Loucy (cell line): Measurements from ENCODE around the gene SCARF2.

Experiments
- H2AFZ ChIP-seq: fragments of 200-600 bp; sonication (generic); 2 replicates; pipeline ENCODE4 v1.6.0; 2016; ENCODE audit warnings: antibody characterized with exemption, mild to moderate bottlenecking, low read length, moderate library complexity
- H3F3A ChIP-seq: fragments of 200-600 bp; 2 replicates; pipeline ENCODE4 v1.6.0; 2016; ENCODE audit warnings: antibody characterized with exemption, low read depth, mild to moderate bottlenecking
- H3K27me3 ChIP-seq: fragments of 200-600 bp; sonication (generic); 2 replicates; pipeline ENCODE4 v1.6.1; 2014; ENCODE audit warnings: low read length, mild to moderate bottlenecking; ENCODE audit not compliant: insufficient read depth, poor library complexity, severe bottlenecking
- H3K36me3 ChIP-seq: fragments of 200-600 bp; sonication (generic); 2 replicates; pipeline ENCODE4 v1.6.1; 2016; ENCODE audit warnings: low read length; ENCODE audit not compliant: insufficient read depth
- H3K4me1 ChIP-seq: fragments of 200-600 bp; sonication (generic); 2 replicates; pipeline ENCODE4 v1.5.1; 2014; ENCODE audit warnings: low read length, mild to moderate bottlenecking; ENCODE audit not compliant: insufficient read depth, poor library complexity, severe bottlenecking
- H3K4me2 ChIP-seq: fragments of 200-600 bp; sonication (generic); 2 replicates; pipeline ENCODE4 v1.6.0; 2014; ENCODE audit warnings: antibody characterized with exemption, low read length, low read depth, mild to moderate bottlenecking; ENCODE audit not compliant: poor library complexity, severe bottlenecking
- H3K4me3 ChIP-seq: fragments of 200-600 bp; sonication (generic); 2 replicates; pipeline ENCODE4 v1.5.1; 2014; ENCODE audit warnings: low read length, mild to moderate bottlenecking, mixed read lengths; ENCODE audit not compliant: poor library complexity, severe bottlenecking
- H3K79me2 ChIP-seq: fragments of 200-600 bp; sonication (generic); 2 replicates; pipeline ENCODE4 v1.6.1; 2014; ENCODE audit warnings: low read length; ENCODE audit not compliant: insufficient read depth
- H3K9ac ChIP-seq: fragments of 200-600 bp; sonication (generic); 2 replicates; pipeline ENCODE4 v1.6.0; 2014; ENCODE audit warnings: mild to moderate bottlenecking, low read depth, low read length, moderate library complexity; ENCODE audit not compliant: poor library complexity, severe bottlenecking
- H3K9me2 ChIP-seq: fragments of 200-600 bp; sonication (generic); replicated peaks from 2 replicates; pipeline ENCODE4 v1.6.1; 2016; ENCODE audit warnings: low read depth, low read length, mixed read lengths
- H3K9me3 ChIP-seq: fragments of 200-600 bp; sonication (generic); 2 replicates; pipeline ENCODE4 v1.6.1; 2014; ENCODE audit warnings: mild to moderate bottlenecking, antibody characterized with exemption, low read length, low read depth; ENCODE audit not compliant: insufficient read depth
- H4K20me1 ChIP-seq: fragments of 200-600 bp; sonication (generic); 2 replicates; pipeline ENCODE4 v1.6.0; 2014; ENCODE audit warnings: antibody characterized with exemption, low read length, mild to moderate bottlenecking; ENCODE audit not compliant: insufficient read depth, poor library complexity, severe bottlenecking
- CTCF ChIP-seq: fragments of 200-600 bp; sonication (generic); conservative IDR thresholded peaks from 2 replicates; pipeline ENCODE4 v1.5.1; 2014; ENCODE audit warnings: mild to moderate bottlenecking, antibody characterized with exemption, low read length
- EZH2phosphoT487 ChIP-seq: fragments of 200-600 bp; IDR thresholded peaks from 2 replicates; pipeline ENCODE4 v1.6.1; 2018; ENCODE audit warnings: antibody characterized with exemption, mild to moderate bottlenecking, moderate library complexity, borderline replicate concordance

SCARF2 gene

DNA sequence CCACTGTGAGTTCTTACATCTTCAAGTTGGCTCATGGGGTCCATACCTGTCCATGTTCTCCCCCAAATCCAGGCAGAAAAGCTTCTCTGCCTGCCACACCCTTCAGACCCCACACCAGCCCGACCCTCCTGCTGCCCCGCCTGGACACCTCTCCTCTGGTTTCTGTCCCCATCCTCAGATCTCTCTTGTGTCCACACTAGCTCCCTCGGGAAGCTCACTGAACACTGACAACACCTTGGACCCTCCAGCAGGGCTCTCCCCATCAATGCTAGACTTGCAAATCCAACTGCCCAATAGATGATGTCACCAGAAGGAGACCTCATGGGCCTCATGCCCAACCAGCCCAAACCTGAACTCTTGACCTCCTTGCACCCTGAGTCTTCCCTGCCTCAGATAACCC, 2.9 kb downstream of the SCARF2 start:
- Histone ChIP-seq H4K20me1 (no peaks in the 10 kb centered on the region), H3K4me1 (no peaks in the 10 kb centered on the region), H3K36me3 (no peaks in the 10 kb centered on the region), H3K4me2 (no peak overlapping the region), H3K9me3 (no peaks in the 10 kb centered on the region), H2AFZ (no peak overlapping the region), H3K9me2 (no peaks in the 10 kb centered on the region), H3K9ac (no peak overlapping the region), H3K27me3 (no peaks in the 10 kb centered on the region), H3K4me3 (no peak overlapping the region), H3K79me2 (no peaks in the 10 kb centered on the region), H3F3A (no peaks in the 10 kb centered on the region)
- TF ChIP-seq CTCF (no peak), EZH2phosphoT487 (no peak)

DNA sequence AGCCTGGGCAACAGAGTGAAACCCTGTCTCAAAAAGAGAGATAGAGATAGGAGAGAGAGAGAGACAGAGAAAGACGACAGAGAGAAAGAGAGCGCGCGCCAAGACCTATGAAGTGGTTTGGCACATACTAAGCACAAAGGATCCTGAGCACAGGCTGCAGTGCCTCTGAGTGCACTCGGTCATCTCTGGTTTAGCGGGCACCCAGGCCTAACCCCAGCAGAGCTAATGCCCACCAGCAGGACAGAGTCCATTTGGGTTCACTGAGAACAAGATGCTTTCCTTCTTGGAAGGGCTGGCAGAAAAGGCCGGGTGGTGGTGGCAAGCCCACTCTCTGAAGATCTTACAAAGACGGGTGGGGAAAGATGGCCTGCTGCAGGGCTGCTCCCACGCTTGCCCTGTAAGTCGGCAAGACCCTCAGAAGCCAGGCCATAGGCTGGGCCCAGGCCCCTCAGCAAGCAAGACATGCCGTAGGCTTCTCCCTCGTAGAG, 3.3 kb downstream of the SCARF2 start:
- no peaks in the 10 kb centered on the region for H3F3A ChIP-seq
- no peak overlapping the region for H3K4me2 ChIP-seq
- H3K9me2 ChIP-seq, result no peaks in the 10 kb centered on the region
- no peaks in the 10 kb centered on the region for H4K20me1 ChIP-seq
- no peaks in the 10 kb centered on the region for H3K36me3 ChIP-seq
- H3K9ac ChIP-seq, result no peak overlapping the region
- no peak overlapping the region for H3K4me3 ChIP-seq
- no peaks in the 10 kb centered on the region for H3K4me1 ChIP-seq
- no peaks in the 10 kb centered on the region for H3K27me3 ChIP-seq
- TF ChIP-seq CTCF (no peak), EZH2phosphoT487 (no peak)
- H3K79me2 ChIP-seq, result no peaks in the 10 kb centered on the region
- H3K9me3 ChIP-seq, result no peaks in the 10 kb centered on the region
- H2AFZ ChIP-seq, result no peak overlapping the region

DNA sequence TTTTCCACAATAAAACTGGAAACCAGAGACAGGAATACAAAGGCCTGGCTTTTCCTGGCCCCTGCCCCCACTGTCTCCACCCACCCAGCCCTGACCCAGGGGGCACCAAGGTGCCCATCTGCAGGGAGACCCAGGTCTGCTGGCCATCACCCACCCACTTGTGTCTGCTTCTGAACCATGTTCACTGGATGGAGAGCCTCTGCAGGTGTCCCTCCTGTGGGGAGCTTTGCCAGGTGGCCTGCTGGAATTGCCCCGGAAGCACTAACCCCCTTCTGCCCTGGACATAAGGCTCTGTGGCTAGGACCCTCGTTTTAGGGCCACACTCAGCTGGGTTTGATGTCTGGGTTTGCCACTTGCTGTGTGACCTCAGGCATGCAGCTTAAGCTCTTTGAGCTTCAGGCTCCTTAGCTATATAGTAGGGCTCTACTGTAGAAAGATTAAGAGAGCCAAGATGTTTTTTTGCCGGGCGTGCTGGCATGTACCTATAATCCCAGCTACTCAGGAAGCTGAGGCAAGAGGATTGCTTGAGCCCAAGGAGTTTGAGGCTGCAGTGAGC, 3.9 kb downstream of the SCARF2 start:
- Histone ChIP-seq H3K4me2 (no peak overlapping the region), H4K20me1 (no peaks in the 10 kb centered on the region), H3K4me1 (no peaks in the 10 kb centered on the region), H3K27me3 (no peaks in the 10 kb centered on the region), H3F3A (no peaks in the 10 kb centered on the region), H3K9me3 (no peaks in the 10 kb centered on the region), H3K4me3 (no peak overlapping the region), H3K9me2 (no peaks in the 10 kb centered on the region), H3K79me2 (no peaks in the 10 kb centered on the region), H2AFZ (no peak overlapping the region), H3K36me3 (no peaks in the 10 kb centered on the region), H3K9ac (no peak overlapping the region)
- no peak for TF ChIP-seq EZH2phosphoT487

- TF ChIP-seq CTCF (no peak), EZH2phosphoT487 (no peak)
- no peaks in the 10 kb centered on the region for H3K4me1 ChIP-seq
- no peaks in the 10 kb centered on the region for H3K9me2 ChIP-seq
- H3K27me3 ChIP-seq, result no peaks in the 10 kb centered on the region
- H3K4me3 ChIP-seq, result no peak overlapping the region
- no peaks in the 10 kb centered on the region for H3K79me2 ChIP-seq
- no peaks in the 10 kb centered on the region for H3F3A ChIP-seq
- H3K9me3 ChIP-seq, result no peaks in the 10 kb centered on the region
- no peaks in the 10 kb centered on the region for H4K20me1 ChIP-seq
- no peak overlapping the region for H2AFZ ChIP-seq
- H3K36me3 ChIP-seq, result no peaks in the 10 kb centered on the region
- no peak overlapping the region for H3K4me2 ChIP-seq
- H3K9ac ChIP-seq, result no peak overlapping the region
Measured at GRCh38 chr22:20433191-20433590, 4.4 kb downstream of the SCARF2 start.
